SK-N-SH (cell line): ENCODE measurements around the gene LYSMD3. TPM values are rescaled to one million over a fixed set of nuclear protein-coding genes. Genes with fewer than 3 reads are reported as not detected.

Experiments
- CTCF ChIA-PET: fragments of 300-600, 350-600 bp; formaldehyde crosslinking; extraction: SDS; loops from one replicate; lab custom pipeline; 2021; lab: Yijun Ruan, JAX
- POLR2A ChIA-PET: fragments of 350-600 bp; sonication (Branson Sonifier 250); formaldehyde crosslinking; extraction: SDS; loops from one replicate; lab custom pipeline; 2020; ENCODE audit warnings: antibody characterized with exemption, inconsistent platforms; lab: Yijun Ruan, JAX
- DNase-seq: peaks from one replicate; pipeline ENCODE4 v3.0.0; 2012
- H2AFZ ChIP-seq: fragments of 200-600 bp; sonication (generic); 2 replicates; pipeline ENCODE4 v1.8.1; 2016; ENCODE audit warnings: antibody characterized with exemption, mild to moderate bottlenecking, low read depth
- H3F3A ChIP-seq: fragments of 200-600 bp; sonication (generic); replicated peaks from 2 replicates; pipeline ENCODE3; 2016; ENCODE audit warnings: antibody characterized with exemption, mild to moderate bottlenecking; ENCODE audit not compliant: insufficient read depth
- H3K27ac ChIP-seq, 2 experiments: fragments of 200-500 bp in 1 of 2; fragments of 200-600 bp in 1 of 2; sonication (Bioruptor generic) in 1 of 2; sonication (generic), shearing (Covaris generic) in 1 of 2; 2 replicates each; pipeline versions ENCODE4 v1.5.1 to v1.6.1; 2014 to 2016; ENCODE audit warnings: low read depth in 2 of 2, inconsistent platforms in 1 of 2, low read length in 1 of 2, mild to moderate bottlenecking in 1 of 2, mixed read lengths in 1 of 2
- H3K27me3 ChIP-seq: fragments of 200-600 bp; sonication (generic), shearing (Covaris generic); 2 replicates; pipeline ENCODE4 v1.6.1; 2016; ENCODE audit warnings: mixed run types; ENCODE audit not compliant: insufficient read depth
- H3K36me3 ChIP-seq, 2 experiments: fragments of 200-500 bp in 1 of 2; fragments of 200-600 bp in 1 of 2; sonication (Bioruptor generic) in 1 of 2; sonication (generic) in 1 of 2; replicated peaks in 1 of 2; 2 replicates each; pipeline versions ENCODE3 to v1.5.1; 2014 to 2016; ENCODE audit warnings: low read length in 1 of 2, mild to moderate bottlenecking in 1 of 2; ENCODE audit not compliant: insufficient read depth in 2 of 2, control insufficient read depth in 1 of 2
- H3K4me1 ChIP-seq, 2 experiments: fragments of 200-500 bp in 1 of 2; fragments of 200-600 bp in 1 of 2; sonication (Bioruptor generic) in 1 of 2; sonication (generic), shearing (Covaris generic) in 1 of 2; 2 replicates each; pipeline versions ENCODE4 v1.5.1 to v1.6.1; 2014 to 2016; ENCODE audit warnings: low read depth in 1 of 2, low read length in 1 of 2, mixed run types in 1 of 2; ENCODE audit not compliant: insufficient read depth in 2 of 2, control insufficient read depth in 1 of 2
- H3K4me2 ChIP-seq: fragments of 200-600 bp; sonication (generic), shearing (Covaris generic); 2 replicates; pipeline ENCODE4 v1.6.1; 2017; ENCODE audit warnings: mixed run types
- H3K4me3 ChIP-seq, 2 experiments: fragments of 200-500 bp in 1 of 2; fragments of 200-600 bp in 1 of 2; sonication (Bioruptor generic) in 1 of 2; sonication (generic), shearing (Covaris generic) in 1 of 2; 2 replicates each; pipeline versions ENCODE4 v1.5.1 to v1.8.1; 2014 to 2016; ENCODE audit warnings: low read depth in 2 of 2, inconsistent platforms in 1 of 2, low read length in 1 of 2, mild to moderate bottlenecking in 1 of 2, mixed read lengths in 1 of 2, moderate library complexity in 1 of 2
- H3K79me2 ChIP-seq: fragments of 200-600 bp; sonication (generic); 2 replicates; pipeline ENCODE4 v1.8.1; 2017; ENCODE audit warnings: mild to moderate bottlenecking; ENCODE audit not compliant: insufficient read depth
- H3K9ac ChIP-seq: fragments of 200-600 bp; sonication (generic); 2 replicates; pipeline ENCODE4 v1.6.1; 2017; ENCODE audit warnings: mixed run types
- H3K9me2 ChIP-seq: fragments of 200-600 bp; sonication (generic); 2 replicates; pipeline ENCODE4 v1.6.1; 2017; ENCODE audit warnings: mixed run types
- H3K9me3 ChIP-seq: fragments of 200-600 bp; sonication (generic); 2 replicates; pipeline ENCODE4 v1.6.1; 2017; ENCODE audit warnings: mixed run types, mild to moderate bottlenecking, moderate library complexity
- H4K20me1 ChIP-seq: fragments of 200-600 bp; sonication (generic); 2 replicates; pipeline ENCODE4 v1.6.1; 2017; ENCODE audit warnings: mild to moderate bottlenecking, mixed run types; ENCODE audit not compliant: insufficient read depth
- CHD2 ChIP-seq: fragments of 150-350 bp; IDR thresholded peaks from 2 replicates; pipeline ENCODE4 v1.6.1; 2018; ENCODE audit warnings: low read length; ENCODE audit not compliant: partially characterized antibody
- CTCF ChIP-seq: fragments of 200-600 bp; sonication (generic); IDR thresholded peaks from 2 replicates; pipeline ENCODE4 v1.6.1; 2017; ENCODE audit warnings: antibody characterized with exemption, mild to moderate bottlenecking, moderate library complexity
- ELF1 ChIP-seq: IDR thresholded peaks from 2 replicates; pipeline ENCODE4 v1.4.0; 2012
- EZH2phosphoT487 ChIP-seq: fragments of 200-600 bp; sonication (generic); IDR thresholded peaks from 2 replicates; pipeline ENCODE4 v1.6.1; 2017; ENCODE audit warnings: low read depth, mixed run types, mild to moderate bottlenecking, antibody characterized with exemption, moderate library complexity, borderline replicate concordance
- FOSL2 ChIP-seq: IDR thresholded peaks from 2 replicates; pipeline ENCODE4 v1.4.0; 2012; ENCODE audit warnings: low read depth, mild to moderate bottlenecking, moderate library complexity, borderline replicate concordance
- FOXM1 ChIP-seq: IDR thresholded peaks from 2 replicates; pipeline ENCODE4 v1.4.0; 2012; ENCODE audit warnings: low read depth, mild to moderate bottlenecking
- GABPA ChIP-seq: IDR thresholded peaks from 2 replicates; pipeline ENCODE4 v1.4.0; 2012; ENCODE audit warnings: low read depth, mild to moderate bottlenecking
- MXI1 ChIP-seq: IDR thresholded peaks from 2 replicates; pipeline ENCODE4 v1.6.1; 2012; ENCODE audit warnings: mild to moderate bottlenecking, low read depth, low read length, improper control_type of control experiment
- NFIC ChIP-seq: IDR thresholded peaks from 2 replicates; pipeline ENCODE4 v1.4.0; 2012; ENCODE audit warnings: borderline replicate concordance
- TCF12 ChIP-seq: IDR thresholded peaks from 2 replicates; pipeline ENCODE4 v1.4.0; 2012
- USF1 ChIP-seq: IDR thresholded peaks from 2 replicates; pipeline ENCODE4 v1.4.0; 2012; ENCODE audit warnings: low read depth, borderline replicate concordance
- USF2 ChIP-seq: fragments of 150-350 bp; IDR thresholded peaks from 2 replicates; pipeline ENCODE4 v1.6.1; 2017; ENCODE audit warnings: antibody characterized with exemption, low read length, low read depth, borderline replicate concordance
- ZBTB33 ChIP-seq: IDR thresholded peaks from 2 replicates; pipeline ENCODE4 v1.4.0; 2012; ENCODE audit warnings: low read depth, borderline replicate concordance
- polyA plus RNA-seq, 3 experiments: library from polyadenylated mRNA; depleted of rRNA; stranded (reverse); fragments of >200 nt; gene quantifications; 2 replicates each; pipeline ENCODE4 v1.2.3, GENCODE V29; 2012
- TF ChIP-seq, protein P1 (sequence below): IDR thresholded peaks from 2 replicates; pipeline ENCODE4 v1.4.0; 2012; ENCODE audit warnings: low read depth

Gene LYSMD3
- polyA plus RNA-seq, 1 of the 3 experiments (the other 2 are of a cell fraction) = 6.7 TPM

GRCh38 chr5:90554358-90555006, 25.1 kb upstream of the LYSMD3 start (continued):
- TF ChIP-seq ZBTB33 (no peak), USF1 (no peak), CTCF (no peak), USF2 (no peak), NFIC (no peak), TCF12 (no peak)

- POLR2A ChIA-PET = no interaction called here
- Histone ChIP-seq H3K4me2 (no peak overlapping the region), H3K27me3 (peaks cover 32% of the 10 kb centered on the region), H3K79me2 (no peaks in the 10 kb centered on the region), H3F3A (no peaks in the 10 kb centered on the region), H3K36me3 (no peaks in the 10 kb centered on the region), H3K4me3 (no peak overlapping the region), H2AFZ (no peak overlapping the region), H3K9me3 (no peaks in the 10 kb centered on the region), H3K9ac (no peak overlapping the region), H3K9me2 (no peaks in the 10 kb centered on the region), H4K20me1 (no peaks in the 10 kb centered on the region), H3K27ac (no peak overlapping the region), H3K4me1 (no peaks in the 10 kb centered on the region; a peak in 1 of 4 replicates)
- TF ChIP-seq MXI1 = no peak
- no peak for TF ChIP-seq FOSL2
- TF ChIP-seq USF2 = no peak
- no peak for TF ChIP-seq USF1
- TF ChIP-seq GABPA = no peak
- TF ChIP-seq EZH2phosphoT487 = no peak
- no peak for TF ChIP-seq ELF1
- no peak for TF ChIP-seq CHD2
- TF ChIP-seq, protein P1, sequence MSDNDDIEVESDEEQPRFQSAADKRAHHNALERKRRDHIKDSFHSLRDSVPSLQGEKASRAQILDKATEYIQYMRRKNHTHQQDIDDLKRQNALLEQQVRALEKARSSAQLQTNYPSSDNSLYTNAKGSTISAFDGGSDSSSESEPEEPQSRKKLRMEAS = no peak
- no peak for TF ChIP-seq FOXM1
- CTCF ChIA-PET = interaction anchor here (1.1 kb wide), 1 partner anchor 230 kb away, joined by 3 read pairs; no protein-coding TSS in a partner anchor
- no peak for DNase-seq
These were observed 24.3 kb upstream of the LYSMD3 start for GRCh38 chr5:90553711-90554110.
